K562 (cell line): ENCODE data around the gene STK11. TPM values are rescaled to one million over a fixed set of nuclear protein-coding genes. Genes with fewer than 3 reads are reported as not detected.

Experiments
- BRD9 ChIP-seq: fragments of 450-650 bp; IDR thresholded peaks from 2 replicates; pipeline ENCODE4 v1.6.1; 2018; ENCODE audit warnings: low read depth; ENCODE audit not compliant: partially characterized antibody
- CTBP1 ChIP-seq: fragments of 450-650 bp; IDR thresholded peaks from 2 replicates; pipeline ENCODE4 v1.6.1; 2016; ENCODE audit warnings: borderline replicate concordance
- DACH1 ChIP-seq: fragments of 450-650 bp; IDR thresholded peaks from 2 replicates; pipeline ENCODE4 v1.6.1; 2018; ENCODE audit not compliant: partially characterized antibody
- ETV6 ChIP-seq, 3 experiments: fragments of 150-350 bp in 1 of 3; sonication (generic) in 1 of 3; formaldehyde crosslinking in 1 of 3; IDR thresholded peaks; 2 replicates each; pipeline versions ENCODE4 v1.6.1 to v1.8.0; 2014 to 2022; ENCODE audit warnings: borderline replicate concordance in 2 of 3, low read depth in 2 of 3, antibody characterized with exemption in 1 of 3, low read length in 1 of 3, mild to moderate bottlenecking in 1 of 3, missing genetic modification reagents in 1 of 3
- FOSL1 ChIP-seq: fragments of 200-800 bp; sonication (Bioruptor generic); conservative IDR thresholded peaks from 2 replicates; pipeline ENCODE4 v1.6.1; 2016; ENCODE audit warnings: missing genetic modification characterization, missing compliant biosample characterization
- FOXP1 ChIP-seq: sonication (generic); formaldehyde crosslinking; IDR thresholded peaks from 2 replicates; pipeline ENCODE4 v1.8.0; 2022; ENCODE audit warnings: mild to moderate bottlenecking, missing genetic modification reagents
- KDM4B ChIP-seq, 2 experiments: fragments of 450-650 bp in 1 of 2; sonication (generic) in 1 of 2; IDR thresholded peaks; 2 replicates each; pipeline ENCODE4 v1.6.1; 2016 to 2017; ENCODE audit warnings: borderline replicate concordance in 2 of 2, antibody characterized with exemption in 1 of 2, low read depth in 1 of 2, mild to moderate bottlenecking in 1 of 2
- MYC ChIP-seq, 2 experiments: fragments of 250-450 bp in 1 of 2; sonication (Bioruptor Pico) in 1 of 2; IDR thresholded peaks; 2 replicates each; pipeline versions ENCODE4 v1.5.1 to v1.6.1; 2012 to 2021; ENCODE audit warnings: low read depth in 2 of 2, borderline replicate concordance in 1 of 2, improper control_type of control experiment in 1 of 2, low read length in 1 of 2, mild to moderate bottlenecking in 1 of 2, moderate library complexity in 1 of 2
- NCOA2 ChIP-seq, 2 experiments: fragments of 450-650 bp; IDR thresholded peaks; 2 replicates each; pipeline ENCODE4 v1.6.1; 2018; ENCODE audit warnings: mild to moderate bottlenecking in 2 of 2, moderate library complexity in 1 of 2; ENCODE audit not compliant: partially characterized antibody in 2 of 2
- NCOA6 ChIP-seq: fragments of 450-650 bp; IDR thresholded peaks from 2 replicates; pipeline ENCODE4 v1.6.1; 2017; ENCODE audit warnings: mild to moderate bottlenecking
- NR1H2 ChIP-seq: sonication (generic); formaldehyde crosslinking; IDR thresholded peaks from 2 replicates; pipeline ENCODE4 v1.4.0; 2020; ENCODE audit warnings: mild to moderate bottlenecking, missing genetic modification reagents
- POLR3A ChIP-seq: IDR thresholded peaks from 2 replicates; pipeline ENCODE4 v1.6.1; 2011; ENCODE audit warnings: borderline replicate concordance, mild to moderate bottlenecking, moderate library complexity; ENCODE audit not compliant: insufficient read length, insufficient read depth; ENCODE audit errors: extremely low read depth
- SMAD1 ChIP-seq: fragments of 150-350 bp; IDR thresholded peaks from 2 replicates; pipeline ENCODE4 v1.6.1; 2014; ENCODE audit warnings: low read length, low read depth; ENCODE audit not compliant: partially characterized antibody
- SREBF1 ChIP-seq: fragments of 150-350 bp; IDR thresholded peaks from 2 replicates; pipeline ENCODE4 v1.6.1; 2014; ENCODE audit warnings: antibody characterized with exemption, low read depth, low read length, borderline replicate concordance
- SRSF9 ChIP-seq: fragments of 200-400 bp; formaldehyde crosslinking; IDR thresholded peaks from 2 replicates; pipeline ENCODE4 v1.6.1; 2017; ENCODE audit warnings: low read depth, low read length, borderline replicate concordance
- STAG1 ChIP-seq: sonication (generic); formaldehyde crosslinking; IDR thresholded peaks from 2 replicates; pipeline ENCODE4 v1.5.0; 2020; ENCODE audit warnings: missing genetic modification reagents, borderline replicate concordance
- ZNF121 ChIP-seq: sonication (generic); formaldehyde crosslinking; conservative IDR thresholded peaks from 2 replicates; pipeline ENCODE4 v1.8.0; 2022; ENCODE audit warnings: missing genetic modification reagents
- ZNF354B ChIP-seq: fragments of 250-450 bp; sonication (Bioruptor Pico); IDR thresholded peaks from 2 replicates; pipeline ENCODE4 v1.4.0; 2020
- polyA plus RNA-seq, 8 experiments: library from polyadenylated mRNA; depleted of rRNA in 4 of 8; stranded (reverse) in 5 of 8; unstranded in 3 of 8; fragments of >200 nt; fragmentation: Nextera tagmentation in 2 of 8; fragmentation: Illumina TruSeq in 1 of 8; extraction: Ambion mirVana in 2 of 8; extraction: Trizol in 1 of 8; gene quantifications; 2 replicates each; pipeline versions ENCODE4 v1.2.1 to v1.2.3, GENCODE V29; 2011 to 2014; ENCODE audit warnings: inconsistent platforms in 1 of 8, missing spikeins in 1 of 8
- total RNA-seq, 7 experiments: library from RNA; depleted of rRNA in 6 of 7; stranded (reverse); fragments of >200 nt in 6 of 7; fragmentation: Illumina TruSeq in 2 of 7; extraction: Trizol in 2 of 7; gene quantifications; 2 replicates each; pipeline versions ENCODE4 v1.2.1 to v1.2.3, GENCODE V29; 2011 to 2021; ENCODE audit warnings: low replicate concordance in 1 of 7
- TF ChIP-seq, protein P1 (sequence below), 2 experiments: fragments of 150-350 bp in 1 of 2; IDR thresholded peaks; 2 replicates each; pipeline ENCODE4 v1.6.1; 2012 to 2016; ENCODE audit warnings: low read depth in 2 of 2, low read length in 2 of 2, mild to moderate bottlenecking in 1 of 2, moderate library complexity in 1 of 2
- TF ChIP-seq, protein P2 (sequence below): fragments of 250-450 bp; sonication (Bioruptor Pico); IDR thresholded peaks from 2 replicates; pipeline ENCODE4 v1.8.0; 2022; ENCODE audit warnings: inconsistent platforms
- TF ChIP-seq, protein P3 (sequence below): fragments of 250-450 bp; sonication (Bioruptor Pico); IDR thresholded peaks from 2 replicates; pipeline ENCODE4 v1.9.0; 2021; ENCODE audit warnings: mild to moderate bottlenecking, inconsistent platforms

STK11 gene
- total and polyA plus RNA-seq, 9 of the 15 experiments (the other 6 are each of a cell fraction or from before 2014, with no cell fraction given), result 0.15 to 96.5 (median 31.7) TPM

DNA sequence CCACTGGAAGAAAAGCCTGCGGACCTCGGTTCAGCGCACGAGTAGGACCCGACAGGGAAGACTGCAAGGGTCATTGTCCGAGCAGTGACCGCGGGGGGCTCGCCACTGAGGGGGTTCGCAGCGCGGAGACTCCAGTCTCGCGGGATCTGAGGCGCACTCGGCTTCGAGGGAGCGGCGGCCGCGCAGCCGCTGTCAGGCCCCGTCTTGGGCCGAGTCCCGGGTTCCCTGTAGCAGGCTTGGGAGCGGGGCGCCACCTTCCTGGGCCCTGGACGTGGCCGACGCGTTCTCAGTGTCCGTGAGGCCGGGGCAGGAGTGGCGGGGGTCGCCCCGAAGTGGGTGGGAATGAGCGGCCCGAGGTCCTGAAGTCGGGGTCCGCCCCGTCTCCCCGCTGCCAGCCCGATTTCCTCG is 69.3 kb downstream of the STK11 start (continued):
- TF ChIP-seq BRD9, result no peak
- no peak for TF ChIP-seq NCOA2 (IDR thresholded peaks at IDR 0.05; ENCODE audit: partially characterized antibody in 2 of 2)
- no peak for TF ChIP-seq SRSF9
- TF ChIP-seq, protein P1, sequence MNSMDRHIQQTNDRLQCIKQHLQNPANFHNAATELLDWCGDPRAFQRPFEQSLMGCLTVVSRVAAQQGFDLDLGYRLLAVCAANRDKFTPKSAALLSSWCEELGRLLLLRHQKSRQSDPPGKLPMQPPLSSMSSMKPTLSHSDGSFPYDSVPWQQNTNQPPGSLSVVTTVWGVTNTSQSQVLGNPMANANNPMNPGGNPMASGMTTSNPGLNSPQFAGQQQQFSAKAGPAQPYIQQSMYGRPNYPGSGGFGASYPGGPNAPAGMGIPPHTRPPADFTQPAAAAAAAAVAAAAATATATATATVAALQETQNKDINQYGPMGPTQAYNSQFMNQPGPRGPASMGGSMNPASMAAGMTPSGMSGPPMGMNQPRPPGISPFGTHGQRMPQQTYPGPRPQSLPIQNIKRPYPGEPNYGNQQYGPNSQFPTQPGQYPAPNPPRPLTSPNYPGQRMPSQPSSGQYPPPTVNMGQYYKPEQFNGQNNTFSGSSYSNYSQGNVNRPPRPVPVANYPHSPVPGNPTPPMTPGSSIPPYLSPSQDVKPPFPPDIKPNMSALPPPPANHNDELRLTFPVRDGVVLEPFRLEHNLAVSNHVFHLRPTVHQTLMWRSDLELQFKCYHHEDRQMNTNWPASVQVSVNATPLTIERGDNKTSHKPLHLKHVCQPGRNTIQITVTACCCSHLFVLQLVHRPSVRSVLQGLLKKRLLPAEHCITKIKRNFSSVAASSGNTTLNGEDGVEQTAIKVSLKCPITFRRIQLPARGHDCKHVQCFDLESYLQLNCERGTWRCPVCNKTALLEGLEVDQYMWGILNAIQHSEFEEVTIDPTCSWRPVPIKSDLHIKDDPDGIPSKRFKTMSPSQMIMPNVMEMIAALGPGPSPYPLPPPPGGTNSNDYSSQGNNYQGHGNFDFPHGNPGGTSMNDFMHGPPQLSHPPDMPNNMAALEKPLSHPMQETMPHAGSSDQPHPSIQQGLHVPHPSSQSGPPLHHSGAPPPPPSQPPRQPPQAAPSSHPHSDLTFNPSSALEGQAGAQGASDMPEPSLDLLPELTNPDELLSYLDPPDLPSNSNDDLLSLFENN (IDR thresholded peaks at IDR 0.05; ENCODE audit: low read depth in 2 of 2, low read length in 2 of 2), result no peak
- TF ChIP-seq KDM4B (IDR thresholded peaks at IDR 0.05; ENCODE audit: borderline replicate concordance in 2 of 2, low read depth in 1 of 2), result no peak
- TF ChIP-seq POLR3A, result no peak
- TF ChIP-seq, protein P2, sequence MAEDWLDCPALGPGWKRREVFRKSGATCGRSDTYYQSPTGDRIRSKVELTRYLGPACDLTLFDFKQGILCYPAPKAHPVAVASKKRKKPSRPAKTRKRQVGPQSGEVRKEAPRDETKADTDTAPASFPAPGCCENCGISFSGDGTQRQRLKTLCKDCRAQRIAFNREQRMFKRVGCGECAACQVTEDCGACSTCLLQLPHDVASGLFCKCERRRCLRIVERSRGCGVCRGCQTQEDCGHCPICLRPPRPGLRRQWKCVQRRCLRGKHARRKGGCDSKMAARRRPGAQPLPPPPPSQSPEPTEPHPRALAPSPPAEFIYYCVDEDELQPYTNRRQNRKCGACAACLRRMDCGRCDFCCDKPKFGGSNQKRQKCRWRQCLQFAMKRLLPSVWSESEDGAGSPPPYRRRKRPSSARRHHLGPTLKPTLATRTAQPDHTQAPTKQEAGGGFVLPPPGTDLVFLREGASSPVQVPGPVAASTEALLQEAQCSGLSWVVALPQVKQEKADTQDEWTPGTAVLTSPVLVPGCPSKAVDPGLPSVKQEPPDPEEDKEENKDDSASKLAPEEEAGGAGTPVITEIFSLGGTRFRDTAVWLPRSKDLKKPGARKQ (CRISPR knock-in tag), result no peak
- TF ChIP-seq NCOA6, result no peak
- no peak for TF ChIP-seq ETV6 (IDR thresholded peaks at IDR 0.05; ENCODE audit: borderline replicate concordance in 1 of 2, low read depth in 2 of 2, low read length in 1 of 2)
- no peak for TF ChIP-seq ETV6 (CRISPR knock-in tag; IDR thresholded peaks at IDR 0.05; ENCODE audit: borderline replicate concordance)
- TF ChIP-seq SMAD1, result no peak
- TF ChIP-seq SREBF1, result no peak
- 0 out of 2 replicates have a peak, but pooled peaks have one; percentile 8 for TF ChIP-seq FOSL1 (tag)
- TF ChIP-seq MYC (IDR thresholded peaks at IDR 0.05; ENCODE audit: low read depth, low read length), result no peak
- TF ChIP-seq MYC (CRISPR knock-in tag; IDR thresholded peaks at IDR 0.05; ENCODE audit: borderline replicate concordance, low read depth), result peak; percentile 90; the same call in 1 of the 2 replicates
- no peak for TF ChIP-seq FOXP1
- TF ChIP-seq ZNF354B, result no peak
- TF ChIP-seq, protein P3, sequence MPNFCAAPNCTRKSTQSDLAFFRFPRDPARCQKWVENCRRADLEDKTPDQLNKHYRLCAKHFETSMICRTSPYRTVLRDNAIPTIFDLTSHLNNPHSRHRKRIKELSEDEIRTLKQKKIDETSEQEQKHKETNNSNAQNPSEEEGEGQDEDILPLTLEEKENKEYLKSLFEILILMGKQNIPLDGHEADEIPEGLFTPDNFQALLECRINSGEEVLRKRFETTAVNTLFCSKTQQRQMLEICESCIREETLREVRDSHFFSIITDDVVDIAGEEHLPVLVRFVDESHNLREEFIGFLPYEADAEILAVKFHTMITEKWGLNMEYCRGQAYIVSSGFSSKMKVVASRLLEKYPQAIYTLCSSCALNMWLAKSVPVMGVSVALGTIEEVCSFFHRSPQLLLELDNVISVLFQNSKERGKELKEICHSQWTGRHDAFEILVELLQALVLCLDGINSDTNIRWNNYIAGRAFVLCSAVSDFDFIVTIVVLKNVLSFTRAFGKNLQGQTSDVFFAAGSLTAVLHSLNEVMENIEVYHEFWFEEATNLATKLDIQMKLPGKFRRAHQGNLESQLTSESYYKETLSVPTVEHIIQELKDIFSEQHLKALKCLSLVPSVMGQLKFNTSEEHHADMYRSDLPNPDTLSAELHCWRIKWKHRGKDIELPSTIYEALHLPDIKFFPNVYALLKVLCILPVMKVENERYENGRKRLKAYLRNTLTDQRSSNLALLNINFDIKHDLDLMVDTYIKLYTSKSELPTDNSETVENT (CRISPR knock-in tag), result no peak; the same call in 1 of the 2 replicates
- TF ChIP-seq STAG1 (CRISPR knock-in tag), result no peak
- no peak for TF ChIP-seq DACH1
- 0 out of 2 replicates have a peak, but pooled peaks have one; percentile 39 for TF ChIP-seq NR1H2
- no peak for TF ChIP-seq CTBP1
- TF ChIP-seq ZNF121, result no peak
